HG03342 (cell line): ENCODE measurements around the gene CARM1.
"Not testable (repeated sequence)": the region's sequence is repeated elsewhere in the genome, so short reads cannot be mapped to it uniquely, and the experiment has no call there.

Source experiments
- ATAC-seq: cut with Tn5 transposase; IDR thresholded peaks from one replicate; pipeline ENCODE4 v1.9.1; 2021; ENCODE audit warnings: mild to moderate bottlenecking, moderate library complexity; ENCODE audit not compliant: unreplicated experiment

CARM1 gene

GRCh38 chr19:10846500-10847202, 24.7 kb upstream of the CARM1 start:
- no peak for ATAC-seq

GRCh38 chr19:10848230-10848856, 23.0 kb upstream of the CARM1 start, which contains the start of gene C19orf38:
Gene C19orf38 (plus strand): TSS chr19:10848415. CDS start chr19:10848509, 94 bp downstream.
- no peak for ATAC-seq

DNA sequence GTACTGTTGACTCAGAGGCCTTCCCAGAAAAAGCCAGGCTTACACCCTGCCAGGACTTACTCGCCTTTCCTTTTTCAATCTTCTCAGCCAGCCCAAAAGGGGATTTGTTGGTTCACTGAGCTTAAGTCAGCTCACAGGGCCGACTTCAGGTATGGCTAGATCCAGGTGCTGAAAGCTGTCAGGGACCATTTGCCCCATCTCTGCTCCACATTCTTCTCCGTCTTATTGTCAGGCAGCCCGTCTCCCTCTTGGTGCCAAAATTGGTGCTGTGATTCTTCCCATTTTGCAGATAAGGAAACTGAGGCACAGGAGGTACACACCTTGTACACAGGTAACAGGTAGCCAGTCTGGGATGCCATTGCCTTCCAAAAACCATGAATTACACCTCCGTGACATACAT, 20.7 kb upstream of the CARM1 start:
- ATAC-seq: no peak

DNA sequence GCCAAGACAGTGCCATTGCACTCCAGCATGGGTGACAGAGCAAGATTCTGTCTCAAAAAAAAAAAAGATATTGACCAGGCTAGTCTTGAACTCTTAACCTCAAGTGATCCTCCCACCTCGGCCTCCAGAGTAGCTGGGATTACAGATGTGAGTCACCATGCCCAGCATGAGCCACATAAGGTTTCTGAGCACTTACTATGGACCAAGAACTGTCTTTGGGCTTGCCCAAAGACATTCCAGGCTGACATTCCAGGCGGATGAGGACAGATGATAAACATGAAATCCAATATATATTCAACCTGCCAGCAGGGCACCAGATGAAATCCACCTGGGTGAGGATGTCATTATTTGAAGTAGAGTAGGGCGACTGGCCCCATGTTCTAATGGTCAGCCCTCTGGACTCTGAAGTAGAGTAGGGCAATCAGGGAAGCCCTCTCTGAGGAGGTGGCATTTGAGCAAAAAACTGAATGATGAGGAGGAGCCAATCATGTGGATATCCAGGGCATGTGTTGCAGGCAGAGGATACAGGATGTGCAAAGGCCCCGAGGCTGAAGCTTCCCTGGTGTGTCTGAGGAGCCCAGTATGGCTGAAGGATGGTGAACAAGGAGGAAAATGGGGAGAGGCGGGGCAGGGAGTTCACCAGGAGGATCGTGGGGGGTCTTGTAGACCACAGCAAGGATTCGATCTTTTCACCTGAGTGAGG, 19.1 kb upstream of the CARM1 start:
- ATAC-seq: no peak

DNA sequence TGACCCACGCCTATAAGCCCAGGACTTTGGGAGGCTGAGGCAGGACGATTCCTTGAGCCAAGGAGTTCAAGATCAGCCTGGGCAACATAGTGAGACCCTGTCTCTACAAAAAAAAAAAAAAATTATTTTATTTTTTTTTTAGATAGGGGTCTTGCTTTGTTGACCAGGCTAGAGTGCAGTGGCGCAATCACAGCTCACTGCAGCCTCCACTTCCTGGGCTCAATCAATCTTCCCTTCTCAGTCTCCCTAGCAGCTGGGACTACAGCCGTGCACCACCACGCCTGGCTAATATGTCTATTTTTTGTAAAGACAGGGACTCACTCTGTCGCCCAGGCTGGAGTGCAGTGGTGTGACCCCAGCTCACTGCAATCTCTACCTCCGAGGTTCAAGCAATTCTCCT, 18.4 kb upstream of the CARM1 start:
- no peak for ATAC-seq

- ATAC-seq: no peak
These were observed 16.8 kb upstream of the CARM1 start for GRCh38 chr19:10854350-10855089.

DNA sequence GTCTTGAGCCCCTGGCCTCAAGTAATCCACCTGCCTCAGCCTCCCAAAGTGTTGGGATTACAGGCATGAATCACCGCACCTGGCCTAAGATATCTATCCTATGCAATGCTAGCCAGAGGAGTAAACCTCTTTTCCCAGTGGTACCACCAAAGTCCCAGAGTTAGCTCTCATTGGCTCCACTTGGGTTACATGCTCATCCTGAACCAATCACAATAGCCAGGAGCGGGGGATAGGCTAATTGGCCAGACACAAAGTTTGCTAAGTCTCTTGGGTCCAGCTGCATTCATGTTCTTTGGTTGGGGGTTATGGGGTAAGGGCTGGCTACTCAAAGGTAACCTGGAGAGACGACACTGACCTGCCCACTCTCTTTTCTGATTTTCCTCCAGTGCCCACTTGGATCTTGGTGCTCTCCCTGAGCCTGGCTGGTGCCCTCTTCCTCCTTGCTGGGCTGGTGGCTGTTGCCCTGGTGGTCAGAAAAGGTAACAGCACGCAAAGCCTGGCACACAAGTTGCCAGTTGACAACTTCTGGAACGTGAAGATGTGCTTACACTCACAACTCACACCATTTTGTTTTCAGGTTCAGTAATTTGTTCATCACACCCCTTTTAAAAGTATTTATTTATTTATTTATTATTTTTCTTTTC, 15.4 kb upstream of the CARM1 start:
- no peak for ATAC-seq

GRCh38 chr19:10856899-10857298, 14.5 kb upstream of the CARM1 start:
- not testable (repeated sequence) for ATAC-seq

DNA sequence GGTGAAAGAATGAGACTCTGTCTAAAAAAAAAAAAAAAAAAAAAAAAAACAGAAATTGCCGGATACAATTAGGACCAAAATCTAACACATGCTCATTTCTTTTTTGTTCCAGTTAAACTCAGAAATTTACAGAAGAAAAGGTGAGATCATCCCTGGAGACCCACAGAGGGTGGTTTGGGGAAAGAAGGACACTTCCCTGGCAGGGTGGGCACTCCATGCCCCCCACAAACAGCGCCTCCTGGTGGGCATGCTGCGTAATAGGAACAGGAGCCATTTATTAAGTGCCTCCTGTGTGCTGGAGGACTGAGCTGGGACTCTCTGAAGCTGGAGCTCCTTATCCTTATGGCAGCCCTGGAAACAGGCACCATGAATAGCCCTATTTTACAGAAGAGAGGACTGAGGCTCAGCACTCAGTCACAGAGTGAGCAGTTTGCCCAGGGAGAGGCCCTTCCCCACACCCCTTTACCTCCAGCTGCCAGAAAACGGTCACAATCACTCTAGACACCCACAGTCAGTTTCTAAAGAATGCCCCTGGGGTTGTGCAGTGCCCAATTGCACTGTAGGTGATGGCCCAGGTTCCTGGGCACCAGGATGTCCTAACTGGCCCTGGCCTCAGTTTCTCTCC, 13.0 kb upstream of the CARM1 start:
- ATAC-seq: no peak

DNA sequence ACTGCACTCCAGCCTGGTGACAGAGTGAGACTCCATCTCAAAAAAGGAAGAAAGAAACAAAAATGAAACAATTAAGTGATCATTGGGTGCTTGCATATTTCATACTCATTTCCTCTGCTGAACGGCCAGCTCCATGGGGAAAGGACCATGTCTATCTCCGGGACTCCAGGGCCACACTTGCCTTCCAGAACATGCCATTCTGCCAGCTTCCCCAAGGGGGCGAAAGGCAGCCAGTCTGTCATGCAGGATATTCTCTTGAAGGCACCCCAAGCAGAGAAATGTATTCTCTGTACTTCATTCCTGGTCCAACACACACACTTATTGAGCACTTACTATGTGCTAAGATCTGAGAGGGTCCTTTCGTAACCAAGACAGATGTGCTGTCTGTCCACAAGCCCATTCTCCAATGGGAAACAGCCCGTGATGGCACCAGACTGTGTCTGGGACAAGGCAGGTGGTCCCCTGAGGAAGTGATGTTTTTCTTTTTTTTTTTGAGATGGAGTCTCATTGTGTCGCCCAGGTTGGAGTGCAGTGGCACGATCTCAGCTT, 10.2 kb upstream of the CARM1 start:
- ATAC-seq: no peak

DNA sequence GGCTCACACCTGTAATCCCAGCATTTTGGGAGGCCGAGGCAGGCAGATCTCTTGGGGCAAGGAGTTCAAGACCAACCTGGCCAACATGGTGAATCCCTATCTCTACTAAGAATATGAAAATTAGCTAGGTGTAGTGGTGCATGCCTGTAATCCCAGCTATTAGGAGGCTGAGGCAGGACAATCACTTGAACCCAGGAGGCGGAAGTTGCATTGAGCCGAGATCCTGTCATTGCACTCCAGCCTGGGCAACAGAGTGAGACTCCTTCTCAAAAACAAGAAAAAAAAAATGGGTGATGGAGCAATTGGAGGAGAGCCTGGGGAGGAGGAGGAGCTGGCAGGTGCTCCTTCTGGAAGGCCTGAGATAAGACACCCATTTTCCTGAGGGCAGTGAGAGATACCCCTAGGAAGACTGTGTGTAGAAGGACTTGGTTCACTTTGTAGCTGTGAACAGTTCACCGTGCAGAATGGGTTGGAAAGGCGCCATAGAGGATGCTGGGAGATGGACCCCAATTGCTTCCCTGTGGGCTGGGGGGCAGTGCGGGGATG, 8.7 kb upstream of the CARM1 start:
- no peak for ATAC-seq

- ATAC-seq: no peak
These were observed 8.1 kb upstream of the CARM1 start for GRCh38 chr19:10863107-10863717.

DNA sequence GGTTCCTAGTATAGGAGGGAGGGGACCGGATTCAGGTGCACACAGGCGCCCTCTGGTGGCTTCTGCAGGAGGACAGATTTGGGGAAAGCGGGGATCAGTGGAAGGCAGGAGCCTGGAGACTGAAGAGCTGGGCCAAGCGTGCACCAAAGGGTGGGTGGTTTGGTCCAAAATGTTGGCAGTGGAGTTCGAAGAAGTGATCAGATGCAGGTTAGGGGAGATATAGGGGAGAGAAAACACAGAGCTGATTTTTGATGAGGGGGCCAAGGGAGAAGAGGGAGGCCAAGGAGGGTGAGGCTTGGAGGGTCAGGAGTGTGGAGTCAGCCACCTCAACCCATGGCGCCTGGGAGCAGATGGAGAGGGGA, 6.8 kb upstream of the CARM1 start:
- ATAC-seq: no peak

DNA sequence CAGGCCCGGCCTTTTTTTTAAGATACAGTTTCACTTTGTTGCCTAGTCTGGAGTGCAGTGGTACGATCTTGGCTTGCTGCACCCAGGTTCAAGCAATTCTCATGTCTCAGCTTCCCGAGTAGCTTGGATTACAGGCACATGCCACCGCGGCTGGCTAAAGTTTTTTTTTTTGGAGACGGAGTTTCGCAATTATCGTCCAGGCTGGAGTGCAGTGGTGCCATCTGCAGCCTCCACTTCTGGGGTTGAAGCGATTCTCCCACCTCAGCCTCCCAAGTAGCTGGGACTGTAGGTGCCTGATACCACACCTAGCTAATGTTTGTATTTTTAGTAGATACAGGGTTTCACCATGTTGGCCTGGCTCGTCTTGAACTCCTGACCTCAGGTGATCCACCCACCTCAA, 4.9 kb upstream of the CARM1 start:
- no peak for ATAC-seq

DNA sequence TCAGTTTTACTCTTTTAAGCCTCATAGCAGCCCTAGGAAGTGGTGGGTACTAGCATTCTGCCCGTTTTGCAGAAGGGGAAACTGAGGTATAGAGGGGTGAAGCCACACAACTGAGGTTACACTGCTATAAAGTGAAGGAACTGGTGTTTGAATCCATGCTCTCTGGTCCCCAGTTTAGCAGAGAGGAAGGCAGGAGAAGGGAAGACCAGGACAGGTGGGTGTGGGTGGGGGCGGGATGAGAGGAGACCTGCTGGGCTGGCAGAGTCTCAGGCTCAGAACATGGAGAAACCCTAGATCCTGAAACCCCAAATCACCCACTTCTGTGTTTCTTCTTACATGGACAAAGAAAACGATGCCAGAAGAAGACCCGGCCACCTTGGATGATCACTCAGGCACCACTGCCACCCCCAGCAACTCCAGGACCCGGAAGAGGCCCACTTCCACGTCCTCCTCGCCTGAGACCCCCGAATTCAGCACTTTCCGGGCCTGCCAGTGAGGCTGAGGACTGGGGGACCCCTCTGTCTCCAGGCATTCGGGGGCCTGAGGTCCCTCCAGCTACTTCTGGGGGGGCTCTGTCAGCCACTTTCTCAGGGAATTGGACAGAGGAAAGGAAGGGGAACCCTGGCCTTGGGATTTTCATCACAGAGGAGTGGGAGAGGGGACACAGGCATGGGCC, 2.3 kb upstream of the CARM1 start:
- ATAC-seq: no peak

DNA sequence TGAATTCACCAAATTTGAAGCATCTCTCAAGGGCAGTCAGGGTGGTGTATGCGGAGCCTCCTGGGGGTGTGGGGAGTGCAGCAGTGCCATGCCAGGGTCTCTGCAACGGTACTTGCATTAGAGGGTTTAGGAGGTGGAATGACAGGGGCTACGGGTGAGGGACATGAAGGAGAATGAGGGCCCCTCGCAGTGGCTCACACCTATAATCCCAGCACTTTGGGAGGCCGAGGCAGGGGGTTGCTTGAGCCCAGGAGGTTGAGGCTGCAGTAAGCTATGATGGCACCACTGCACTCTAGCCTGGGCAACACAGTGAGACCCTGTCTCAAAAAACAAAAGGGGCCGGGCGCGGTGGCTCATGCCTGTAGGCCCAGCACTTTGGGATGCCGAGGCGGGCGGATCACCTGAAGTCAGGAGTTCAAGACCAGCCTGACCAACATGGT, 1.5 kb upstream of the CARM1 start:
- ATAC-seq: not testable (repeated sequence)

DNA sequence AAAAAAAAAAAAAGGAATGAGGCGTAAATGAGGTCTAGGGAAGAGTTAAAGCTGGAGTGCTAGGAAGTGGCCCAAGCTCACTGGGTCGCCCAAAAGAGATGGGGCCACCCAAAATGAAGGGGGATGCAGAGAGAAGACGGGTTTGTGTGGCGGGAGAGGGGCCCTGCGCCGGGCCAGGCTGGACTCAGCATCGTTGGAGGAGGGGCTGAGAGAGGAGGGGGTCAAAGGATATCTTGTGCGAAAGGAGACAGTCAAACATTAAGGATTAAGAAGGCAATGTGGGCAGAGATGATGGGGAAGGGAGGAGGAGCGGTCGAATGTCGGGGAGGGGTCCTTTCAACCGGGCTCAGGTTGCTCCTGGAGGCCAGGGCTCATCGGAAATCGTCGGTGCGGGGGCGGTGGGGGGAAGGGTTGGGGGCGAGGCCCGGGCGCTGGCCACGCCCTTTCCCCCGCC, 825 bp upstream of the CARM1 start:
- ATAC-seq: no peak

GRCh38 chr19:10871711-10872545, 575 bp downstream of the CARM1 start:
- ATAC-seq: peak; percentile 1
